LNCaP clone FGC (cell line): ENCODE measurements around the gene NEAT1.
A peak's percentile ranks its signal among the peaks of the same experiment; 100 is the strongest.

Source experiments
- DNase-seq: peaks from one replicate; pipeline ENCODE4 v3.0.0-alpha.2; 2011; ENCODE audit warnings: low read depth
- H3K4me3 ChIP-seq: 2 replicates; pipeline ENCODE4 v1.5.1; 2011; ENCODE audit warnings: mild to moderate bottlenecking, low read depth, low read length, control low read depth
- CTCF ChIP-seq: IDR thresholded peaks from 2 replicates; pipeline ENCODE4 v1.5.1; 2012; ENCODE audit warnings: mild to moderate bottlenecking; ENCODE audit not compliant: control insufficient read depth, insufficient read depth; ENCODE audit errors: extremely low read depth

NEAT1 gene

DNA sequence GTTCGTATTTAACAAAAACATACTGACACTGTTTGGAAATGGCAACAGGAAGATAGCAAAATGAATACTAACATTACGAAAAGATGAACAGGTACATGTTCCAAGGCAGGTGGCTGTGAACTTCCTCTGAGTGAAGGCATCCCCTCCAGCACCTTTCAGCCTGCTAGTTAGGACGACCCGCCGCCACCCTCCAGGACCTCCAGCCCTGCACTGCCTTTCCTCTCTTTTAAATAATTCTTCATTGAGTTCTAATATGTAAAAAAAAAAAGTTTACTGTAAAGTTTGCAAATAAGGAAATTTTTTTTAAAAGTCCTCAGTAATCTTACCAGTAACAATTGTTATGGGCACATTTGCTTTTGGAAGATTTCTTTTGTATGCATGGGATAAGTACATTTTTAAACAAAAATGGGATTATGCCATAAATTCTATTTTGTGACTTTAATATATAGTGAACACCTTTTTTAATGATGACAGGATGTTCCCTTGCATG is 6.0 kb downstream of the NEAT1 start:
- peak overlapping the region; percentile 9; the same call in 1 of the 2 replicates for H3K4me3 ChIP-seq
- TF ChIP-seq CTCF, result no peak
- no peak for DNase-seq

- no peak for TF ChIP-seq CTCF
- DNase-seq, result no peak
- no peak overlapping the region for H3K4me3 ChIP-seq
These were observed 6.6 kb downstream of the NEAT1 start for GRCh38 chr11:65429068-65429681.

DNA sequence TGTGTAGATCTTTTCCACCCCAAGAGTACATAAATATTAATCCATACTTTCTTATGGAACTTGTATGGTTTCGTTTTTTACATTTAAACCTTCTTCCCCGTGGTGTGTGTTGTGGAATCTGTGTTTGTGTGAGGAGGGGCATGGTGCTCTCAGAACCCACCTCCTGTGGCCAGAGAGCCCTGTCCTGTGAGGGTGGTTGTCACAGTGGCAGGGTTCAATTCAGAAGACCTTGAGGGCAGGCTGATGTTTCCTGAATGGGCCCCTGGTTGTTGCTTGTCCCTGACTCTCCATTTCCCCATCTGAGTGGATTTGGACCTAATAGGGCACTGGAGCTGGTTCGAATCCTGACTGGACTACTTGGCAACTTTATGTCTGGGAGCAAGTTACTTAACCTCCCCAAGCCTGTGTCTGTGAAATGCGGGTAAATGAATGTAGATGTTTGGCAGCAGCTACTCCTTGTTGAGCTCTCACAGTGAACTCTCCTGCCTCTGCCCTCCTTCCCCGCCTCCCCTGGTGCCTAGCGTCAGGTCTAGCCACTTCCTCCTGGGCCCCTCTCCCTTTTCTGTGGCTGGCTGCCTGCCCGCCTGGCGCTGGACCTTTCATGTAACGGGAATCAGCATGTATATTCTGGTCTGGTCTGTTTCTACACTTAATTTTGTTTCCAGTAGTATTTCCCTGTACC is 7.3 kb downstream of the NEAT1 start:
- no peak overlapping the region for H3K4me3 ChIP-seq
- TF ChIP-seq CTCF, result no peak
- DNase-seq, result no peak

GRCh38 chr11:65430406-65431217 is 8.0 kb downstream of the NEAT1 start:
- TF ChIP-seq CTCF, result no peak
- DNase-seq, result no peak
- no peak overlapping the region for H3K4me3 ChIP-seq

DNA sequence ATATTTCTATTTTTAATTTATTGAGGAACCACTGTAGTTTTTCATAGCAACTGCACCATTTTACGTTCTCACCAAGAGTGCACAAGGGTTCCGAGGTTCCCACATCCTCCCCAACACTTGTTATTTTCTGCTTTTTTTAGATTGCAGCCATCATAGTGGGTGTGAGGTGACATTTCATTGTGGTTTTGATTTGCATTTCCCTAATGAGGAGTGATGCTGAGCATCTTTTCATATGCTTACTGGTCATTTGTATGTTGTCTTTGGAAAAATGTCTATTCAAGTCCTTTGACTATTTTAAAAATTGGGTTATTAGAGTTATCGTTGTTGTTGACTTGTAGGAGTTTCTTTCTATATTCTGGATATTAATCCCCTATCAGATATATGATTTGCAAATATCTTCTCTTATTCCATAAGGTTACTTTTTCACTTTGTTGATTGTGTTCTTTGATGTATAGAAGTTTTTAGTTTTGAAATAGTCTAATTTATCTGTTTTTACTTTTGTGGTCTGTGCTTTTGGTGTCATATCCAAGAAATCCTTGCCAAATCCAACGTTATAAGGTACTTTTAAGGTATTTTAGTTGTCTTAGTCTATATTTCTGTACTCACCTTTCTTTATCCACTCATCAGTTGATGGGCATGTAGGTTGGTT is 9.0 kb downstream of the NEAT1 start:
- no peak overlapping the region for H3K4me3 ChIP-seq
- DNase-seq, result no peak
- no peak for TF ChIP-seq CTCF

GRCh38 chr11:65432100-65432650 is 9.6 kb downstream of the NEAT1 start:
- DNase-seq, result no peak
- no peak for TF ChIP-seq CTCF
- no peak overlapping the region for H3K4me3 ChIP-seq
